ENCODE results near the gene NCOA6. TPM values are rescaled to one million over a fixed set of nuclear protein-coding genes. Genes with fewer than 3 reads are reported as not detected.
A peak's percentile ranks its signal among the peaks of the same experiment; 100 is the strongest.

Gene NCOA6
- total RNA-seq, 1 donor from 2014 or later: 45.6 TPM

- Mint-ChIP-seq H3K9me3 (ENCODE audit: unreplicated experiment) (peaks cover 1% of the 10 kb centered on the region), H3K27ac (ENCODE audit: unreplicated experiment) (no peak overlapping the region), H3K27me3 (ENCODE audit: unreplicated experiment) (no peaks in the 10 kb centered on the region), H3K4me3 (ENCODE audit: unreplicated experiment) (no peak overlapping the region), H3K36me3 (ENCODE audit: unreplicated experiment) (no peaks in the 10 kb centered on the region), H3K4me1 (ENCODE audit: low read depth, unreplicated experiment) (peaks cover 6% of the 10 kb centered on the region)
- TF ChIP-seq, protein P1, sequence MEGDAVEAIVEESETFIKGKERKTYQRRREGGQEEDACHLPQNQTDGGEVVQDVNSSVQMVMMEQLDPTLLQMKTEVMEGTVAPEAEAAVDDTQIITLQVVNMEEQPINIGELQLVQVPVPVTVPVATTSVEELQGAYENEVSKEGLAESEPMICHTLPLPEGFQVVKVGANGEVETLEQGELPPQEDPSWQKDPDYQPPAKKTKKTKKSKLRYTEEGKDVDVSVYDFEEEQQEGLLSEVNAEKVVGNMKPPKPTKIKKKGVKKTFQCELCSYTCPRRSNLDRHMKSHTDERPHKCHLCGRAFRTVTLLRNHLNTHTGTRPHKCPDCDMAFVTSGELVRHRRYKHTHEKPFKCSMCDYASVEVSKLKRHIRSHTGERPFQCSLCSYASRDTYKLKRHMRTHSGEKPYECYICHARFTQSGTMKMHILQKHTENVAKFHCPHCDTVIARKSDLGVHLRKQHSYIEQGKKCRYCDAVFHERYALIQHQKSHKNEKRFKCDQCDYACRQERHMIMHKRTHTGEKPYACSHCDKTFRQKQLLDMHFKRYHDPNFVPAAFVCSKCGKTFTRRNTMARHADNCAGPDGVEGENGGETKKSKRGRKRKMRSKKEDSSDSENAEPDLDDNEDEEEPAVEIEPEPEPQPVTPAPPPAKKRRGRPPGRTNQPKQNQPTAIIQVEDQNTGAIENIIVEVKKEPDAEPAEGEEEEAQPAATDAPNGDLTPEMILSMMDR (IDR thresholded peaks at IDR 0.05; ENCODE audit: partially characterized antibody, unreplicated experiment): no peak
- DNase-seq: no peak
These were observed 57.4 kb downstream of the NCOA6 start for GRCh38 chr20:34768096-34768495.

GRCh38 chr20:34762031-34762555, 63.4 kb downstream of the NCOA6 start:
- H3K4me1 Mint-ChIP-seq (ENCODE audit: low read depth, unreplicated experiment): peaks cover 10% of the 10 kb centered on the region
- H3K27me3 Mint-ChIP-seq (ENCODE audit: unreplicated experiment): peaks cover 2% of the 10 kb centered on the region
- DNase-seq: no peak
- no peak overlapping the region for H3K4me3 Mint-ChIP-seq (ENCODE audit: unreplicated experiment)
- H3K36me3 Mint-ChIP-seq (ENCODE audit: unreplicated experiment): no peaks in the 10 kb centered on the region
- H3K9me3 Mint-ChIP-seq (ENCODE audit: unreplicated experiment): peaks cover 2% of the 10 kb centered on the region
- H3K27ac Mint-ChIP-seq (ENCODE audit: unreplicated experiment): no peak overlapping the region
- TF ChIP-seq, protein P1 (IDR thresholded peaks at IDR 0.05; ENCODE audit: partially characterized antibody, unreplicated experiment): no peak

- TF ChIP-seq, protein P1 (IDR thresholded peaks at IDR 0.05; ENCODE audit: partially characterized antibody, unreplicated experiment): no peak
- peaks cover 2% of the 10 kb centered on the region for H3K9me3 Mint-ChIP-seq (ENCODE audit: unreplicated experiment)
- no peaks in the 10 kb centered on the region for H3K36me3 Mint-ChIP-seq (ENCODE audit: unreplicated experiment)
- no peak for DNase-seq
- peaks cover 2% of the 10 kb centered on the region for H3K27me3 Mint-ChIP-seq (ENCODE audit: unreplicated experiment)
- H3K4me1 Mint-ChIP-seq (ENCODE audit: low read depth, unreplicated experiment): peaks cover 12% of the 10 kb centered on the region
- H3K4me3 Mint-ChIP-seq (ENCODE audit: unreplicated experiment): no peak overlapping the region
- no peak overlapping the region for H3K27ac Mint-ChIP-seq (ENCODE audit: unreplicated experiment)
These were observed 70.1 kb downstream of the NCOA6 start for GRCh38 chr20:34755367-34755766.

DNA sequence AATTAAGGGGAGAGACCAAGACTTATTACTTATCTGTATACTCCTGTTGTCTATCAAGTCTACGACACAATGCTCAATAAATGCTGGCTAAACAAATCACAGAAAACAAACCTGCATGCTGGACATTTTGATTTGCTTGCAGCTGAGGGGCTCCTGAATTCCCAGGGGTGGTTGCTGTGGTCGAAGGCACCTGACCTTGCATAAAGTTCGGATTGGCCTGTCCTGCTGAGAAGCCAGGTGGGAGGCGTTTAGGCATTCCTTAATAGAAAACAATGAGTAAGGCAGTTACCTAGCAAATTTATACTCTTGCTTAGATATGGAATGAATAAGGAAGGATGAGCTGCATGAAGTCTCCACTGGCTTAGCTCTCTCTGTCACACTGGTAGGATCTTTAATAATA, 70.8 kb downstream of the NCOA6 start:
- DNase-seq: no peak
- Mint-ChIP-seq H3K27ac (ENCODE audit: unreplicated experiment) (no peak overlapping the region), H3K36me3 (ENCODE audit: unreplicated experiment) (no peaks in the 10 kb centered on the region), H3K4me3 (ENCODE audit: unreplicated experiment) (no peak overlapping the region), H3K27me3 (ENCODE audit: unreplicated experiment) (peaks cover 2% of the 10 kb centered on the region), H3K9me3 (ENCODE audit: unreplicated experiment) (peaks cover 2% of the 10 kb centered on the region), H3K4me1 (ENCODE audit: low read depth, unreplicated experiment) (peaks cover 12% of the 10 kb centered on the region)
- TF ChIP-seq, protein P1 (IDR thresholded peaks at IDR 0.05; ENCODE audit: partially characterized antibody, unreplicated experiment): no peak

DNA sequence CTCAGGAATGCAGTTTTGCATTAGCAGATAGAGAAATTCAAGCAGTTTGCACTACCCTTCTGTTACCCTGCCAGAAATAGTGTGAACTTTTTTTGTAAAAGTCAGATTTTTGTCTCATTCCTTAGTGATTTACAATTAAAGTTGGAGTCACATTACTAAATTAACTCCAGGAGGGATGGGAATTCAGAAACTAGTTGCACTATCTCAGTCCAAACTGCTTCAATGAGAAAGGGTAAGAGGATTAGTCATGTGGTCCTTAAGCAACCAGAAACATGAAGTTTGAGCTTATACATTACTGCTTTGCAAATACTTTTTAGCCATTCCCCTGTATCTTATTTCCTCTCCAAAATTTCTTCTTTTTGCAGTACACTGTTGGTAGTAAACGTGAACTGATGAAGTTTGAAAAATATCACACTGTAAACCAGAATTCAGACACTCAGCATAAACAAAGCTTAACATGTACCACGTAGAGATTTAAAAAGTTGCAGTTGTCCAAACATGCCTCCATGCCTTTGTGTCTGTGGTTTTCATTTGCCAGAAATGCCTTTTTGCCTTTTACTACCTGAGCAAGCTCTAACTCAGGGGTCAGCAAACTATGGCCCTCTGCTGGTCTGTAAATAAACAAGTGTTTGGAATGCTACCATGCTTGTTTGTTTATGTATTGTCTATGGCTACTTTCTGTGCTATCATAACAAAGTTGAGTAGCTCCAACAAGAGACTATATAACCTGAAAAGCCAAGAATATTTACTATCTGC, 71.6 kb downstream of the NCOA6 start:
- no peak overlapping the region for H3K4me3 Mint-ChIP-seq (ENCODE audit: unreplicated experiment)
- peaks cover 12% of the 10 kb centered on the region for H3K4me1 Mint-ChIP-seq (ENCODE audit: low read depth, unreplicated experiment)
- H3K27ac Mint-ChIP-seq (ENCODE audit: unreplicated experiment): peak overlapping the region; percentile 69
- peaks cover 2% of the 10 kb centered on the region for H3K9me3 Mint-ChIP-seq (ENCODE audit: unreplicated experiment)
- H3K36me3 Mint-ChIP-seq (ENCODE audit: unreplicated experiment): no peaks in the 10 kb centered on the region
- DNase-seq: no peak
- H3K27me3 Mint-ChIP-seq (ENCODE audit: unreplicated experiment): peaks cover 2% of the 10 kb centered on the region
- TF ChIP-seq, protein P1 (IDR thresholded peaks at IDR 0.05; ENCODE audit: partially characterized antibody, unreplicated experiment): no peak
